ENCODE data around the gene MGAT4A. TPM values are rescaled to one million over a fixed set of nuclear protein-coding genes. Genes with fewer than 3 reads are reported as not detected.
A peak's percentile ranks its signal among the peaks of the same experiment; 100 is the strongest.

Gene MGAT4A
- total and polyA plus RNA-seq, 2 of the 8 experiments (the other 6 are each of a cell fraction or from before 2014, with no cell fraction given) = 1.4 to 7.7 TPM

DNA sequence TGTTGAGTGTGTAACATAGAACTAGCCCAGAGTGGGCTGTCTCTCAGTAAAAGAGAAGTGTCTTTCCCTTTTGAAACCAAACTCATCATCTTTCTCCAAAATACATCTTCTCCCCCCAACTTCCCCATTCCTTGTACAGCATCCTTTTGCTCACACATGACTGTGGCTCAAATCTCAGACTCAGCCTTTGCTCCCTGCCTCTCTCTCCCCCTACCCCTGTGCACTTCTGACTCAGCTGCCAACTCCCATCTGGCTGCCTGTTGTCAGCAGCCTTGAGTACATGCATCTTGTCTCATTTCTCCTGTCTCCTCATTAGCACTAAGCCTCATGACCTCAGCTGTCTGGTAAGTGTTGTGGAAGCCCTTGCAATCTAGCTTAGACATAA, 18.1 kb upstream of the MGAT4A start:
- Histone ChIP-seq H3K4me2 (ENCODE audit: insufficient read depth in 1 of 2, low read depth in 2 of 2, low read length in 2 of 2) (no peak overlapping the region), H2BK12ac (ENCODE audit: low read depth, low read length) (0 out of 2 replicates have a peak overlapping the region, but pooled peaks have one; percentile 27), H3K79me1 (ENCODE audit: low read depth, low read length) (no peaks in the 10 kb centered on the region; the same call in 1 of the 2 replicates), H2BK120ac (replicated peaks; ENCODE audit: low read depth, low read length) (no peak overlapping the region), H2BK20ac (ENCODE audit: low read length) (no peak overlapping the region), H3K79me2 (ENCODE audit: control insufficient read depth in 1 of 2, insufficient read depth in 2 of 2, low read length in 2 of 2) (no peaks in the 10 kb centered on the region), H3K36me3 (ENCODE audit: control insufficient read depth in 2 of 4, insufficient read depth in 4 of 4, low read length in 3 of 4) (no peaks in the 10 kb centered on the region), H2BK5ac (ENCODE audit: low read depth, low read length) (no peak overlapping the region), H3K9ac (replicated peaks in 1 of 4; ENCODE audit: extremely low read depth in 1 of 4, low read depth in 3 of 4, low read length in 3 of 4) (no peak overlapping the region; a peak in 1 of 7 replicates), H2AFZ (ENCODE audit: low read length) (no peak overlapping the region), H3K27me3 (replicated peaks in 1 of 4; ENCODE audit: control insufficient read depth in 3 of 4, extremely low read depth in 1 of 4, insufficient read depth in 3 of 4, low read length in 3 of 4) (no peaks in the 10 kb centered on the region), H4K91ac (replicated peaks; ENCODE audit: insufficient read length, low read length) (no peak overlapping the region), H3K4me3 (ENCODE audit: extremely low read depth in 1 of 4, insufficient read depth in 2 of 4, low read depth in 3 of 4, low read length in 4 of 4) (no peak overlapping the region), H3K27ac (ENCODE audit: low read depth, low read length) (no peak overlapping the region), H3K56ac (replicated peaks; ENCODE audit: insufficient read length, low read depth, low read length) (no peak overlapping the region), H2BK15ac (ENCODE audit: low read length) (no peak overlapping the region), H3K23me2 (ENCODE audit: low read depth, low read length) (no peaks in the 10 kb centered on the region), H3K9me3 (ENCODE audit: insufficient read depth in 2 of 2, low read depth in 1 of 2, low read length in 1 of 2) (no peaks in the 10 kb centered on the region), H4K8ac (ENCODE audit: extremely low read depth, insufficient read depth, low read length) (no peak overlapping the region), H3K23ac (ENCODE audit: insufficient read length) (no peak overlapping the region), H2AK5ac (ENCODE audit: low read depth, low read length) (0 out of 2 replicates have a peak overlapping the region, but pooled peaks have one; percentile 53), H3K4ac (replicated peaks; ENCODE audit: insufficient read length, low read depth, low read length) (no peak overlapping the region), H3K18ac (ENCODE audit: extremely low read depth, low read length) (no peak overlapping the region), H4K5ac (ENCODE audit: insufficient read length, low read depth, low read length) (no peak overlapping the region), H4K20me1 (replicated peaks in 1 of 2; ENCODE audit: control insufficient read depth in 1 of 2, insufficient read depth in 2 of 2, low read length in 2 of 2) (no peaks in the 10 kb centered on the region), H3K14ac (ENCODE audit: insufficient read length) (no peak overlapping the region), H3K4me1 (replicated peaks in 1 of 4; ENCODE audit: control insufficient read depth in 3 of 4, insufficient read depth in 4 of 4, low read length in 3 of 4) (peaks cover 0 to 3% (median under 1%) of the 10 kb centered on the region in 4 experiments; a peak in 2 of 7 replicates)
- POLR2A ChIA-PET (ENCODE audit: partially characterized antibody) = no interaction called here
- TF ChIP-seq SIX5 (IDR thresholded peaks at IDR 0.05; ENCODE audit: low read depth, low read length) (no peak), CTBP2 (IDR thresholded peaks at IDR 0.05; ENCODE audit: borderline replicate concordance, insufficient read depth, insufficient read length, low read length) (no peak), JUN (IDR thresholded peaks at IDR 0.05; ENCODE audit: low read depth, low read length) (no peak), POU5F1 (IDR thresholded peaks at IDR 0.05; ENCODE audit: low read depth, low read length) (no peak), SP1 (IDR thresholded peaks at IDR 0.05; ENCODE audit: low read depth, low read length) (no peak)
- DNase-seq (ENCODE audit: low read depth in 1 of 2, low spot score in 2 of 2) (no peak), FAIRE-seq (no peak)
- CTCF ChIA-PET (ENCODE audit: partially characterized antibody) = interaction anchor here (1.0 kb wide), 1 partner anchor 26 kb away, joined by 3 read pairs; no protein-coding TSS in a partner anchor

Measured in H1 (cell line).